ENCODE data around the gene DOCK7. TPM values are rescaled to one million over a fixed set of nuclear protein-coding genes. Genes with fewer than 3 reads are reported as not detected.

DOCK7 gene
- total RNA-seq, 1 donor from 2014 or later, result 73.1 TPM

- Mint-ChIP-seq H3K27ac (no peak overlapping the region), H3K36me3 (ENCODE audit: insufficient read depth) (peaks cover 12% of the 10 kb centered on the region), H3K4me1 (ENCODE audit: low read depth) (no peaks in the 10 kb centered on the region)
Observed at GRCh38 chr1:62513013-62513412, 175.2 kb downstream of the DOCK7 start.

GRCh38 chr1:62509028-62509427, 179.2 kb downstream of the DOCK7 start:
- TF ChIP-seq CTCF (IDR thresholded peaks at IDR 0.05; ENCODE audit: unreplicated experiment), result no peak
- no peak for DNase-seq (ENCODE audit: low spot score, unreplicated experiment)
- H3K36me3 Mint-ChIP-seq (ENCODE audit: insufficient read depth), result peaks cover 18% of the 10 kb centered on the region
- no peaks in the 10 kb centered on the region for H3K9me3 Mint-ChIP-seq (ENCODE audit: low read depth)
- no peak overlapping the region for H3K27ac Mint-ChIP-seq
- H3K4me1 Mint-ChIP-seq (ENCODE audit: low read depth), result no peaks in the 10 kb centered on the region
- no peaks in the 10 kb centered on the region for H3K27me3 Mint-ChIP-seq
- H3K4me3 Mint-ChIP-seq (ENCODE audit: low read depth), result no peak overlapping the region

More at GRCh38 chr1:62513013-62513412, 175.2 kb downstream of the DOCK7 start:
- Mint-ChIP-seq H3K27me3 (no peaks in the 10 kb centered on the region), H3K4me3 (ENCODE audit: low read depth) (no peak overlapping the region), H3K9me3 (ENCODE audit: low read depth) (no peaks in the 10 kb centered on the region)
- no peak for TF ChIP-seq CTCF (IDR thresholded peaks at IDR 0.05; ENCODE audit: unreplicated experiment)
- DNase-seq (ENCODE audit: low spot score, unreplicated experiment), result no peak

- Mint-ChIP-seq H3K9me3 (ENCODE audit: low read depth) (no peaks in the 10 kb centered on the region), H3K27ac (no peak overlapping the region), H3K27me3 (no peaks in the 10 kb centered on the region), H3K4me1 (ENCODE audit: low read depth) (no peaks in the 10 kb centered on the region), H3K36me3 (ENCODE audit: insufficient read depth) (peaks cover 14% of the 10 kb centered on the region), H3K4me3 (ENCODE audit: low read depth) (no peak overlapping the region)
- DNase-seq (ENCODE audit: low spot score, unreplicated experiment), result no peak
- TF ChIP-seq CTCF (IDR thresholded peaks at IDR 0.05; ENCODE audit: unreplicated experiment), result peak; percentile 63
Observed at GRCh38 chr1:62508187-62508758, 179.9 kb downstream of the DOCK7 start.

- H3K4me3 Mint-ChIP-seq (ENCODE audit: low read depth), result no peak overlapping the region
- DNase-seq (ENCODE audit: low spot score, unreplicated experiment), result no peak
- TF ChIP-seq CTCF (IDR thresholded peaks at IDR 0.05; ENCODE audit: unreplicated experiment), result no peak
- no peaks in the 10 kb centered on the region for H3K9me3 Mint-ChIP-seq (ENCODE audit: low read depth)
- H3K27me3 Mint-ChIP-seq, result no peaks in the 10 kb centered on the region
- H3K4me1 Mint-ChIP-seq (ENCODE audit: low read depth), result no peaks in the 10 kb centered on the region
- H3K36me3 Mint-ChIP-seq (ENCODE audit: insufficient read depth), result peaks cover 18% of the 10 kb centered on the region
- no peak overlapping the region for H3K27ac Mint-ChIP-seq
Observed at GRCh38 chr1:62500210-62500609, 188.0 kb downstream of the DOCK7 start.

- TF ChIP-seq CTCF (IDR thresholded peaks at IDR 0.05; ENCODE audit: unreplicated experiment), result no peak
- peaks cover 3% of the 10 kb centered on the region for H3K4me1 Mint-ChIP-seq (ENCODE audit: low read depth)
- H3K27ac Mint-ChIP-seq, result no peak overlapping the region
- peaks cover 36% of the 10 kb centered on the region for H3K36me3 Mint-ChIP-seq (ENCODE audit: insufficient read depth)
- DNase-seq (ENCODE audit: low spot score, unreplicated experiment), result no peak
- H3K4me3 Mint-ChIP-seq (ENCODE audit: low read depth), result no peak overlapping the region
- H3K9me3 Mint-ChIP-seq (ENCODE audit: low read depth), result no peaks in the 10 kb centered on the region
- no peaks in the 10 kb centered on the region for H3K27me3 Mint-ChIP-seq
Observed at GRCh38 chr1:62494137-62494536, 194.0 kb downstream of the DOCK7 start.
